H9 (cell line): ENCODE measurements around the gene EPO. TPM values are rescaled to one million over a fixed set of nuclear protein-coding genes. Genes with fewer than 3 reads are reported as not detected.
"Not testable (repeated sequence)": the region's sequence is repeated elsewhere in the genome, so short reads cannot be mapped to it uniquely, and the experiment has no call there.

Experiments
- DNase-seq: peaks from one replicate; pipeline ENCODE4 v3.0.0-alpha.2; 2017
- H2AFZ ChIP-seq: one replicate; pipeline ENCODE4 v1.6.1; 2013; ENCODE audit warnings: mild to moderate bottlenecking, low read length, control low read depth, moderate library complexity
- H2AK5ac ChIP-seq: 2 replicates; pipeline ENCODE4 v1.6.1; 2013; ENCODE audit warnings: low read length, control low read depth, mixed read lengths; ENCODE audit not compliant: insufficient read length
- H2BK120ac ChIP-seq: one replicate; pipeline ENCODE4 v1.6.1; 2013; ENCODE audit warnings: low read depth, mild to moderate bottlenecking, low read length, control low read depth, inconsistent platforms; ENCODE audit not compliant: poor library complexity, severe bottlenecking
- H2BK12ac ChIP-seq: 2 replicates; pipeline ENCODE4 v1.6.1; 2013; ENCODE audit warnings: low read length, control low read depth, mixed read lengths, low read depth; ENCODE audit not compliant: insufficient read length
- H2BK15ac ChIP-seq: 2 replicates; pipeline ENCODE4 v1.6.1; 2013; ENCODE audit warnings: low read depth, low read length, control low read depth
- H2BK20ac ChIP-seq: one replicate; pipeline ENCODE4 v1.6.1; 2013; ENCODE audit warnings: low read depth, mild to moderate bottlenecking, low read length, control low read depth, inconsistent platforms; ENCODE audit not compliant: poor library complexity, severe bottlenecking
- H2BK5ac ChIP-seq: 2 replicates; pipeline ENCODE4 v1.6.1; 2013; ENCODE audit warnings: low read length, control low read depth, mixed read lengths; ENCODE audit not compliant: insufficient read length
- H3K14ac ChIP-seq: 2 replicates; pipeline ENCODE4 v1.6.1; 2013; ENCODE audit warnings: low read length, control low read depth; ENCODE audit not compliant: insufficient read depth
- H3K18ac ChIP-seq: 2 replicates; pipeline ENCODE4 v1.6.1; 2013; ENCODE audit warnings: low read depth, mild to moderate bottlenecking, mixed read lengths, low read length, control low read depth; ENCODE audit not compliant: insufficient read length
- H3K23ac ChIP-seq: 2 replicates; pipeline ENCODE4 v1.6.1; 2013; ENCODE audit warnings: low read length, control low read depth, mixed read lengths, low read depth; ENCODE audit not compliant: insufficient read length
- H3K23me2 ChIP-seq: 2 replicates; pipeline ENCODE4 v1.6.1; 2013; ENCODE audit warnings: low read depth, mild to moderate bottlenecking, mixed read lengths, low read length, control low read depth; ENCODE audit not compliant: insufficient read length, poor library complexity, severe bottlenecking
- H3K27ac ChIP-seq: 2 replicates; pipeline ENCODE4 v1.5.1; 2013; ENCODE audit warnings: low read length, control low read depth, mixed read lengths, low read depth; ENCODE audit not compliant: insufficient read length
- H3K27me3 ChIP-seq: 2 replicates; pipeline ENCODE4 v1.6.1; 2013; ENCODE audit warnings: low read length, control low read depth, inconsistent platforms; ENCODE audit not compliant: insufficient read depth
- H3K4ac ChIP-seq: 2 replicates; pipeline ENCODE4 v1.6.1; 2013; ENCODE audit warnings: low read depth, mild to moderate bottlenecking, control low read depth, inconsistent platforms, low read length, moderate library complexity
- H3K4me1 ChIP-seq: 2 replicates; pipeline ENCODE4 v1.6.1; 2013; ENCODE audit warnings: low read length, control low read depth, inconsistent platforms; ENCODE audit not compliant: insufficient read depth
- H3K4me2 ChIP-seq: 2 replicates; pipeline ENCODE4 v1.6.1; 2013; ENCODE audit warnings: low read length, control low read depth, mixed read lengths; ENCODE audit not compliant: insufficient read length, insufficient read depth
- H3K56ac ChIP-seq: 2 replicates; pipeline ENCODE4 v1.6.1; 2013; ENCODE audit warnings: low read depth, mild to moderate bottlenecking, mixed read lengths, low read length, control low read depth; ENCODE audit not compliant: insufficient read length
- H3K79me1 ChIP-seq: 2 replicates; pipeline ENCODE4 v1.6.1; 2013; ENCODE audit warnings: low read depth, mild to moderate bottlenecking, moderate library complexity, low read length, control low read depth, inconsistent platforms; ENCODE audit not compliant: insufficient read depth, poor library complexity, severe bottlenecking
- H3K79me2 ChIP-seq: 2 replicates; pipeline ENCODE4 v1.6.1; 2013; ENCODE audit warnings: low read length, control low read depth, inconsistent platforms; ENCODE audit not compliant: insufficient read depth
- H3K9ac ChIP-seq: 2 replicates; pipeline ENCODE4 v1.6.1; 2013; ENCODE audit warnings: low read length, control low read depth, mixed read lengths; ENCODE audit not compliant: insufficient read length; ENCODE audit errors: extremely low read depth
- H3K9me3 ChIP-seq: one replicate; pipeline ENCODE4 v1.6.1; 2013; ENCODE audit warnings: low read depth, low read length, inconsistent platforms; ENCODE audit not compliant: control insufficient read depth
- H3T11ph ChIP-seq: one replicate; pipeline ENCODE4 v1.6.1; 2013; ENCODE audit warnings: mild to moderate bottlenecking, low read length, control low read depth, inconsistent platforms
- H4K20me1 ChIP-seq: one replicate; pipeline ENCODE4 v1.6.1; 2013; ENCODE audit not compliant: control insufficient read depth, insufficient read length, insufficient read depth
- H4K5ac ChIP-seq: 2 replicates; pipeline ENCODE4 v1.6.1; 2013; ENCODE audit warnings: low read depth, mild to moderate bottlenecking, mixed read lengths, low read length, control low read depth; ENCODE audit not compliant: insufficient read length
- H4K8ac ChIP-seq: replicated peaks from 2 replicates; pipeline ENCODE4 v1.6.1; 2013; ENCODE audit warnings: low read length, control low read depth, mixed read lengths, low read depth; ENCODE audit not compliant: insufficient read length
- H4K91ac ChIP-seq: 2 replicates; pipeline ENCODE4 v1.6.1; 2013; ENCODE audit warnings: low read depth, mild to moderate bottlenecking, moderate library complexity, mixed read lengths, low read length, control low read depth; ENCODE audit not compliant: insufficient read length
- H3K27ac Mint-ChIP-seq, 3 experiments: 2 replicates in 2 of 3; 3 replicates in 1 of 3; pipeline ENCODE4 v1.8.0; 2020 to 2021; ENCODE audit warnings: mixed read lengths in 3 of 3, mild to moderate bottlenecking in 1 of 3, moderate library complexity in 1 of 3
- H3K27me3 Mint-ChIP-seq: 2 replicates; pipeline ENCODE4 v1.8.0; 2021; ENCODE audit warnings: low read depth, mild to moderate bottlenecking, moderate library complexity, mixed read lengths
- H3K36me3 Mint-ChIP-seq, 3 experiments: 2 replicates in 2 of 3; 3 replicates in 1 of 3; pipeline ENCODE4 v1.8.0; 2020 to 2021; ENCODE audit warnings: low read depth in 3 of 3, mixed read lengths in 3 of 3; ENCODE audit not compliant: insufficient read depth in 1 of 3
- H3K4me1 Mint-ChIP-seq, 2 experiments: 2 replicates each; pipeline ENCODE4 v1.8.0; 2020; ENCODE audit warnings: mixed read lengths in 2 of 2
- H3K4me3 Mint-ChIP-seq, 2 experiments: 2 replicates in 1 of 2; 3 replicates in 1 of 2; pipeline ENCODE4 v1.8.0; 2020 to 2021; ENCODE audit warnings: mild to moderate bottlenecking in 2 of 2, mixed read lengths in 2 of 2, moderate library complexity in 1 of 2
- H3K9me3 Mint-ChIP-seq, 2 experiments: 2 replicates in 1 of 2; 3 replicates in 1 of 2; pipeline ENCODE4 v1.8.0; 2020; ENCODE audit warnings: mild to moderate bottlenecking in 2 of 2, mixed read lengths in 2 of 2, moderate library complexity in 1 of 2
- CTCF ChIP-seq: fragments of 200-600 bp; sonication (generic); conservative IDR thresholded peaks from 3 replicates; pipeline ENCODE4 v1.8.0; 2021; ENCODE audit warnings: antibody characterized with exemption, mild to moderate bottlenecking
- WGBS: extraction: QIAGEN DNeasy Blood & Tissue Kit; methylation state at CpG from one replicate; pipeline ENCODE4 v1.1.7; 2013; ENCODE audit warnings: missing lambda C conversion rate, low lambda C conversion rate, mixed read lengths; ENCODE audit not compliant: insufficient read length; ENCODE audit errors: extremely low coverage; 5-methylcytosine and 5-hydroxymethylcytosine counted together
- total RNA-seq: library from RNA; stranded (reverse); gene quantifications from 2 replicates; pipeline ENCODE4 v1.2.1, GENCODE V29; 2021

The EPO gene
- total RNA-seq, 1 experiment from 2014 or later, result 0.44 TPM

DNA sequence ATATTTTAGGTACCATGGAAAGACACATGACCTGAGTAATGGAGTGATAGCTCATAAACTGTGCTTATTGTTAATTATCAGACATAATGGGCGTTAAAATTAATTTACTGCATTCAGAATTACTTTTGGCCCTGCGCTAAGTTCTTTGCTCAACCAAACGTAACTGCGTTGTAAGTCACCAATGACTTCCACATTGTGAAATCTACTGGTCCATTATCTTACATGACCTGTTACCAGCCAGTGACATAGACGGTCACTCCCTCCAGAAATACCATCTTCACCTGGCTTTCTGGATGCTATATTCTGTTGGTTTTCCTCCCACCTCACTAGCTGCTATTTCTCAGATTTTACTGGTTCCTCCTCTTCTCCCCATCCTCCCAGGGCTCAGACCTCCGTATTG is 21.2 kb upstream of the EPO start:
- no peaks in the 10 kb centered on the region for H3K4me1 ChIP-seq
- H3K14ac ChIP-seq, result no peak overlapping the region
- H3K36me3 Mint-ChIP-seq, result no peaks in the 10 kb centered on the region; a peak in 1 of 7 replicates
- no peak overlapping the region for H2AK5ac ChIP-seq
- no peak overlapping the region for H3K27ac ChIP-seq
- no peak overlapping the region for H3T11ph ChIP-seq
- no peaks in the 10 kb centered on the region for H4K20me1 ChIP-seq
- no peak overlapping the region for H4K8ac ChIP-seq
- no peak for TF ChIP-seq CTCF
- H2BK15ac ChIP-seq, result no peak overlapping the region
- no peaks in the 10 kb centered on the region for H3K23me2 ChIP-seq
- no peak for DNase-seq
- no peak overlapping the region for H3K4me3 Mint-ChIP-seq
- no peak overlapping the region for H3K56ac ChIP-seq
- H3K4me1 Mint-ChIP-seq, result peaks cover 13 to 14% of the 10 kb centered on the region in 2 experiments
- no peak overlapping the region for H4K91ac ChIP-seq
- H3K9ac ChIP-seq, result no peak overlapping the region
- H2BK20ac ChIP-seq, result no peak overlapping the region
- H2AFZ ChIP-seq, result no peak overlapping the region
- no peaks in the 10 kb centered on the region for H3K9me3 ChIP-seq
- no peaks in the 10 kb centered on the region for H3K27me3 ChIP-seq
- H3K79me2 ChIP-seq, result no peaks in the 10 kb centered on the region
- no peak overlapping the region for H3K4me2 ChIP-seq
- no peaks in the 10 kb centered on the region; the same call in 1 of the 2 replicates for H3K27me3 Mint-ChIP-seq
- H3K27ac Mint-ChIP-seq, result 0 out of 7 replicates have a peak overlapping the region, but pooled peaks of 1 of the 3 experiments have one; percentile 74
- H4K5ac ChIP-seq, result no peak overlapping the region
- H3K4ac ChIP-seq, result no peak overlapping the region
- H2BK12ac ChIP-seq, result no peak overlapping the region
- H2BK5ac ChIP-seq, result no peak overlapping the region
- H3K79me1 ChIP-seq, result no peaks in the 10 kb centered on the region
- H3K23ac ChIP-seq, result no peak overlapping the region
- no CpG with 5 or more reads among the region's 6 CpGs for WGBS
- H2BK120ac ChIP-seq, result no peak overlapping the region
- H3K18ac ChIP-seq, result no peak overlapping the region
- H3K9me3 Mint-ChIP-seq, result no peaks in the 10 kb centered on the region

DNA sequence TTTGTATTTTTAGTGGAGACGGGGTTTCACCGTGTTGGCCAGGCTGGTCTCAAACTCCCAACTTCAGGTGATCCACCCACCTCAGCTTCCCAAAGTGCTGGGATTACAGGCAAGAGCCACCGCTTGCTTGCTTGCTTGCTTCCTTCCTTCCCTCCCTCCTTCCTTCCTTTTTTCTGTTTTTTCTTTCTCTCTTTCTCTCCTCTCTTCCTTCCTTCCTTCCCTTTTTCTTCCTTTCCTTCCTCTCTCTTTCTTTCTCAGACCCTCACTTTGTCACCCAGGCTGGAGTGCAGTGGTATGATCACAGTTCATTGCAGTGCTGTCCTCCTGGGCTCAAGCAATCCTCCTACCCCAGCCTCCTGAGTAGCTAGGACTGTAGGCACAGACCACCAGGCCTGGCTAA is 19.2 kb upstream of the EPO start:
- not testable (repeated sequence) for H3K56ac ChIP-seq, H2BK15ac ChIP-seq, H2BK120ac ChIP-seq, H3K9me3 ChIP-seq, H3K9me3 Mint-ChIP-seq, H2AFZ ChIP-seq, H4K5ac ChIP-seq, H3K27me3 Mint-ChIP-seq, H2BK12ac ChIP-seq, H3K4me3 Mint-ChIP-seq, H2AK5ac ChIP-seq, DNase-seq, H3K27me3 ChIP-seq, H3K4ac ChIP-seq, H3K79me1 ChIP-seq, H3K23ac ChIP-seq, H2BK5ac ChIP-seq, H3T11ph ChIP-seq, H3K18ac ChIP-seq, H2BK20ac ChIP-seq, H3K23me2 ChIP-seq, H3K79me2 ChIP-seq, H4K91ac ChIP-seq, H3K27ac ChIP-seq, H3K36me3 Mint-ChIP-seq, H3K4me1 ChIP-seq, H3K9ac ChIP-seq, H3K14ac ChIP-seq, H3K4me2 ChIP-seq, H4K20me1 ChIP-seq, H4K8ac ChIP-seq, H3K4me1 Mint-ChIP-seq
- WGBS, result no CpG with 5 or more reads among the region's 3 CpGs
- H3K27ac Mint-ChIP-seq, result peak overlapping the region in 2 of 3 experiments; percentile 10 to 54; a peak in 3 of 7 replicates
